Endothelial cell of umbilical vein (primary cell): Measurements from ENCODE around the gene BCR.
A peak's percentile ranks its signal among the peaks of the same experiment; 100 is the strongest.

Experiments
- CTCF ChIP-seq, 2 donors: IDR thresholded peaks; 1 replicate in 1 of 2; 2 replicates in 1 of 2; pipeline ENCODE4 v1.5.1; 2011; ENCODE audit warnings: low read length in 2 of 2, mild to moderate bottlenecking in 2 of 2, moderate library complexity in 2 of 2, control low read depth in 1 of 2, inconsistent platforms in 1 of 2, low read depth in 1 of 2; ENCODE audit not compliant: insufficient read depth in 1 of 2; ENCODE audit errors: extremely low read depth in 1 of 2
- EZH2 ChIP-seq: IDR thresholded peaks from 2 replicates; pipeline ENCODE4 v1.6.1; 2012; ENCODE audit warnings: borderline replicate concordance, low read depth, mild to moderate bottlenecking, moderate library complexity, low read length, inconsistent platforms; ENCODE audit not compliant: severe bottlenecking
- MYC ChIP-seq: IDR thresholded peaks from one replicate; pipeline ENCODE4 v1.6.1; 2011; ENCODE audit warnings: mild to moderate bottlenecking, low read depth, low read length
- POLR2A ChIP-seq: IDR thresholded peaks from 2 replicates; pipeline ENCODE4 v1.6.1; 2012; ENCODE audit warnings: low read depth, mild to moderate bottlenecking, control low read depth, low read length
- POLR2AphosphoS5 ChIP-seq: IDR thresholded peaks from 2 replicates; pipeline ENCODE4 v1.6.1; 2012; ENCODE audit warnings: low read depth, mild to moderate bottlenecking, control low read depth, low read length, moderate library complexity; ENCODE audit not compliant: insufficient read depth

- TF ChIP-seq CTCF (IDR thresholded peaks at IDR 0.05; ENCODE audit: extremely low read depth in 1 of 2, insufficient read depth in 1 of 2, low read depth in 1 of 2, low read length in 2 of 2) (peak; percentile 85 to 90), POLR2AphosphoS5 (no peak), EZH2 (no peak), POLR2A (no peak), MYC (no peak)
Measured at GRCh38 chr22:23289851-23290724, 109.8 kb downstream of the BCR start.
